Muscle layer of duodenum (tissue), 2 donors: ENCODE measurements around the gene ARHGAP45.

Source experiments
- H3K27ac ChIP-seq: one replicate; pipeline ENCODE4 v1.7.0; 2013; ENCODE audit warnings: mild to moderate bottlenecking, low read length
- H3K27me3 ChIP-seq: one replicate; pipeline ENCODE4 v1.7.0; 2013; ENCODE audit warnings: low read depth, mild to moderate bottlenecking, control low read depth, low read length
- H3K36me3 ChIP-seq, 2 donors: one replicate each; pipeline ENCODE4 v1.7.0; 2013; ENCODE audit warnings: low read length in 2 of 2, control low read depth in 1 of 2, mild to moderate bottlenecking in 1 of 2; ENCODE audit not compliant: insufficient read depth in 2 of 2, control insufficient read depth in 1 of 2
- H3K4me1 ChIP-seq, 2 donors: one replicate each; pipeline ENCODE4 v1.7.0; 2013; ENCODE audit warnings: low read length in 2 of 2, mild to moderate bottlenecking in 2 of 2, control low read depth in 1 of 2, moderate library complexity in 1 of 2; ENCODE audit not compliant: insufficient read depth in 2 of 2, control insufficient read depth in 1 of 2
- H3K4me3 ChIP-seq, 2 donors: one replicate each; pipeline ENCODE4 v1.7.0; 2013; ENCODE audit warnings: low read length in 2 of 2, low read depth in 1 of 2, mild to moderate bottlenecking in 1 of 2
- H3K9me3 ChIP-seq, 2 donors: one replicate each; pipeline ENCODE4 v1.7.0; 2013; ENCODE audit warnings: low read length in 2 of 2, control low read depth in 1 of 2, mild to moderate bottlenecking in 1 of 2; ENCODE audit not compliant: control insufficient read depth in 1 of 2
- donor health status: healthy.

The ARHGAP45 gene

DNA sequence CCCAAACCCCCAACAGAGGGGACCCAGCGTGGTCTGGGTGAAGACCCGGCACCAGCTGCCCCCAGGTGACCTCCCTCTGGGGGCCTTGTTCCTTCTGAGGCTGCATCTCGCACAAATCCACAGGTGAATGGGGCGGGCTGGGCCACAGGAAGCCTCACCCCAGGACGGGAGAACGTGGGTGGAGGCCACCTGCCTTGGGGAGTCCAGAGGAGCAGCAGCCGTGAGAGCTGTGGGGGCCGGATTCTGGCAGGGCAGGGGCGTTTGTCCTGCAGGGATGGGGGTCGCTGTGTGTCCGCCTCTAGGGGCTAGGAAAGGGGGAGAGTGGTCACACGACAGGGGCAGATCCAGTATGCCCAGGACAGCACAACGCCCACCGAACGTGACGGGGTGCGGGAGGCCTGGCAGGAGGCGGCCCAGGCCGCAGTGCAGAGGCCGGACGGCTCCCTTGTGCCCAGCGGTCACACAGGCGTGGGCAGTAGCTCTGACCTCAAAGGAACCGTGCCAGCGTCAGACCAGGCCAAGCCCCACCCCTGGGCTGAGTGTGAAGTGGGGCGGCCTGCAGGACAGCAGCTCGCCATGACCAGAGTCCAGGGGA, 21.5 kb downstream of the ARHGAP45 start:
- Histone ChIP-seq H3K4me3 (no peak overlapping the region), H3K27ac (no peak overlapping the region), H3K27me3 (no peaks in the 10 kb centered on the region), H3K9me3 (no peaks in the 10 kb centered on the region), H3K36me3 (peaks cover 5 to 48% of the 10 kb centered on the region in 2 donors), H3K4me1 (peaks cover 0 to 10% of the 10 kb centered on the region in 2 donors)

DNA sequence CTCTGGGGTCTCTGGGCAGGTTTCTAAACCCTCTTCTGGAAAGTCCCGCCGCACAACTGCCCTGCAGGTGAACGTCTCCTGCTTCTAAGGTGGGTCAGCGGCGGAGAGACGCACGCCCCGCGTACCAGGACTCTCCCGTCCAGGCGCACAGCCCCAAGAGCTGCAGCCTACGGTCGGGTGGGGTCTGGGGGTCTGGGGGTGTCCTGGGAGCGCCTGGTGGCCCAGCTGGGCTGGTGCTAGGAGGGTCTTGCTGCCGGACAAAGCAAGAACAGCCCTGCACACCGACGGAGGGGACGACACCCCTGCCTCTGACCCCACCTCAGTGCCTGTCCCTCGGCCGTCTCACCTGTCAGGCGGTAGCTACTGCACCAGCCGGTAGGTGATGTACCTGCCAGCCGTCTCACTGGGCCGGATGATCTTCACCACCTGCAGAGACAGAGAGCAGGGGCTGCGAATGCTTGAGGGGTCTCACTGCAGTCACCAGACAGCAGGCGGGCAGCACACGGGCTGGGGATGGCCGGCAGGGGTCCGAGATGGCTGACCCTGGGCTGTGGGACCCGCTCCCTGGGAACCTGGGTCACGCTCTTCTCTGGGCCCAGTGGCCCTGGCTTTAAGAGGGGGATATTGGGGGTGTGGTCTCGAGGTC, 22.3 kb downstream of the ARHGAP45 start:
- H3K36me3 ChIP-seq: peaks cover 5 to 53% of the 10 kb centered on the region in 2 donors
- H3K4me3 ChIP-seq: no peak overlapping the region
- H3K9me3 ChIP-seq: no peaks in the 10 kb centered on the region
- H3K4me1 ChIP-seq: peaks cover 0 to 17% of the 10 kb centered on the region in 2 donors
- H3K27me3 ChIP-seq: no peaks in the 10 kb centered on the region
- no peak overlapping the region for H3K27ac ChIP-seq

DNA sequence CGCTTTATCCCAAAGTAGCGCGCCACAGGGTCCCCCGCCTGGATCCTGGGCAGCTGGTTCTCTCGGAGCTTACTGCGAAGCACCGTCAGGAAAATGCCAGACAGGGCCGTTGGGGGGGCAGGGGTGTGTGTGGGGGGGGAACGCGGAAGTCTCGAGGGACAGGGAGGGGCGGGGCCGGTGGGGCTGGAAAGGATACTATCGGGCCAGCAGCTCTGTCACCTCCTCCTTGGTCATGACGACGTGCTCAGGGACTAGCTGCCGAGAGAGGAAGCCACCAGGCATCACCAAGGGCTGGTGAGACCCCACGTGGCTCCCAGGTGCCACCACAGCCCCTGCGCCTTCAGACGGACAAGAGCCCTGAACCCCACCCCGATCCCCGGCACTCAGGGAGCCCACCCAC, 22.9 kb downstream of the ARHGAP45 start:
- Histone ChIP-seq H3K27ac (no peak overlapping the region), H3K27me3 (no peaks in the 10 kb centered on the region), H3K36me3 (peaks cover 5 to 53% of the 10 kb centered on the region in 2 donors), H3K4me1 (peaks cover 0 to 21% of the 10 kb centered on the region in 2 donors), H3K4me3 (no peak overlapping the region), H3K9me3 (no peaks in the 10 kb centered on the region)

DNA sequence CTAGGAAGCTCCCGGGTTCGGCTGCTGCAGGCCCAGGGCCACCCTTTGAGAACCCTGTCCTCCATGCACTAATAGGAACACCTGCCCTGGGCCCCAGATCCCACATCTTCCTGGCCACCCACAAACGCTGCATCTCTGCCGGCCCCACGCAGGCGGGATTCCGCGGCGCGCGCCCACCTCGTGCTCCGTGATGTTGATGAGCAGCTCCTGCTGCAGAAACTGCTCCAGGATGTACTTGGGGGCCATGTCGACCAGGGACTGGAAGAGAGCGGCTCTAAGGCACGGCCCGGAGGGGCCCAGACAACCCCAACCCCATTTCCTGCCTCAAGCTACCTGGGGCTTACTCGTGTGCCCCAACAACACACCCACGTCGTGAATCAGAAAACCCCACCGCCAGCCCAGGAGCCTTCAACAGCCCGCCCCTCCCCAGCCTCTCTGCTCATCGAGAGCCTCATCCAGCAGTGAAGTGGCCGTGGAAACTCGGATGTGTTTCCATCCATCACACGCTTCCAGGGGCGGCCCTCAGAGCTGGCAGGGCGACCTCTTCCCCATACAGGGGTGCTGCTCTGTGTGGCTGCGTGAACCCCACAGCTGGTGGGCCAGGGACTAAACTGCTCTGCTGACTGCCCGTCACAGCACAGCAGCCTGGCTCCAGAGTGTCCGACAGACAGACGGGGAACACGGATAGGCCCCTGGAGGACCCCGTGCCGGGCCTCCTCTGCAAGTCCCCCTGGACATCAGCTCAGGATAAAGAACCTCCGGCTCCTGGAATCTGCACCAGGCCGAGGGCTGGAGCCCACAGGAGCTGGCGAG, 24.0 kb downstream of the ARHGAP45 start:
- Histone ChIP-seq H3K36me3 (peaks cover 5 to 51% of the 10 kb centered on the region in 2 donors), H3K4me3 (no peak overlapping the region), H3K27me3 (no peaks in the 10 kb centered on the region), H3K9me3 (no peaks in the 10 kb centered on the region), H3K27ac (no peak overlapping the region), H3K4me1 (peaks cover 0 to 27% of the 10 kb centered on the region in 2 donors)

DNA sequence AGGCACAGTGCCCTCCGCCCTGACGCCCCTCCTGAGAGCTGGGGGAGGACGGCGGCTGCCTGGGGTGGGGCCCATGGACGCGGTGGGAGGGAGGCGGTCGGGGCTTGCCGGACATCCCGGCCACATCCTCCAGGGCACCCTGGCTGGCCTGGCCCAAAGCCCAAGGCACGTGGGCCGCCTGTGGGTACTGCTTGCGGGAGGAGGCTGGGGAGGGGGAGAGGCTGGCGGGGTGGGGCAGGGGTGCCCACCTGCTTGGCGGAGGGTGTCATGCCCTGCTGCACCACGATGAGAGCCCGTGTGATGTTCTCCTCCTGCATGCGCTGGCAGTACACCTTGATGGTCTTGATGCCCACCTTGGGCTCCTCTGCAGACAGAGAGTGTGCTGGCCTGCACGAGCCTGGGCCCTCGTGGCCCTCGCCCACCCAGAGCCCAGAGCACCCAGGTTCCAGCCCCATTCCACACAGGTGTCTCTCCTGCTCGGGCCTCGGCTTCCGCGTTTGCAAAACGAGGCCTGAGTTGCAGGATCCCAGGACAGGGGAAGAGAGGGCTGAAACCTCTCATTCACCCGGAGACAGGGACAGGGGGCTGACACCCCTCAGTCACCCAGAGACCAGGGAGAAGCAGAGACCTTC, 24.7 kb downstream of the ARHGAP45 start:
- Histone ChIP-seq H3K36me3 (peaks cover 5 to 46% of the 10 kb centered on the region in 2 donors), H3K4me3 (no peak overlapping the region), H3K4me1 (peaks cover 0 to 28% of the 10 kb centered on the region in 2 donors), H3K27me3 (no peaks in the 10 kb centered on the region), H3K27ac (no peak overlapping the region), H3K9me3 (no peaks in the 10 kb centered on the region)

DNA sequence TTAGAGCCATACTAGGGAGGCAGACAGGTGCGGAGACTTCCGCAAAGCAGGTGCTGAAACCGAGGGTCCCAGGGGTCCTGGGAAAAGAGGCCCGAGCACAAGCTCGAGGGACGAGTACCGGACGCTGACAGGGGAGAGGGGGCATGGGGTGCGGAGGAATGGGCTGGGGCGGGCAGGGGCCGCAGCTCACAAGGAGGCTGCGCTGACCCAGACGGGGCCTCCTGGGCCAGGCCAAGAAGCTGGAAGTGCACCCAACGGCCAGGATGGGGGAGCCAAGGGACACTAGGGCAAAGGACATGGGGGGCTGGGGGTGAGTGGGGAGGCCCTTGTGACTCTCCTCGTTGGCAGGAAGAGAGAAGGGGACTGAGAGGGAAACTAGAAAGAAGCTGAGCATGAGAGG, 26.4 kb downstream of the ARHGAP45 start:
- no peak overlapping the region for H3K27ac ChIP-seq
- H3K9me3 ChIP-seq: no peaks in the 10 kb centered on the region
- H3K4me3 ChIP-seq: peak overlapping the region; percentile 84 to 91
- peaks cover 5 to 42% of the 10 kb centered on the region in 2 donors for H3K36me3 ChIP-seq
- peaks cover 0 to 28% of the 10 kb centered on the region in 2 donors for H3K4me1 ChIP-seq
- no peaks in the 10 kb centered on the region for H3K27me3 ChIP-seq

DNA sequence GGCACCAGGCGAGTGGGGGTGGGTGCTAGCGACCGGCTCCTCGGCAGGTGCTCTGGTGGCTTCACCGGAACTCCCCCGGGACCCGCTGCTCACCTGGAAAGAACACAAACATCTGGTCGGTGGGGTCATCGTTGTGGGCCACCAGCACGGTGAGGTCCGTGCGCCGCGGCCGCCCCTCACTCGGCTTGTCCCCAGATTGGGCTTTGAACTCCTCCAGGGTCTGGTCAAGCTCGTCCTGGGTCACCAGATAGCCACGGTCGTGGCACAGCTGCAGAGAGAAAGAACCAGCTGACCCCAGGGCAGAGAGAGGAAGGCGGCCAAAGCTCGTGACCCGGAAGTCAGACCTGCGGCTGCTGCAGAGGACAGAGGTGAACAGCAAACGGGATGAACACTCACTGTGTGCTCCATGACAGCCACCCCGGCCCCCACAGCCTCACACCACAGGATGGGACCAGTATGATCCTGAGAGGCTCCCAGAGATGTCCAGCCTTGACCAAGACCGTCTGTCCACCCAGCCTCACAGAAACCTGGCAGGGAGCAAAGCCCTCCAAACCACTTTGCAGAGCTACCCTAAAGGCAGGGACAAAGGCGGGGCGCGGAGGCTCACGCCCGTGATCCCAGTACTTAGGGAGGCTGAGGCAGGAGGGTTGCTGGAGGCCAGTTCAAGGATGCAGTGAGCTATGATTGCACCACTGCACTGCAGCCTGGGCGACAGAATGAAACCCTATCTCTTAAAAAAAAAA, 27.0 kb downstream of the ARHGAP45 start:
- peaks cover 5 to 36% of the 10 kb centered on the region in 2 donors for H3K36me3 ChIP-seq
- no peaks in the 10 kb centered on the region for H3K27me3 ChIP-seq
- H3K4me1 ChIP-seq: peaks cover 6 to 33% of the 10 kb centered on the region in 2 donors
- peak overlapping the region; percentile 84 to 91 for H3K4me3 ChIP-seq
- no peaks in the 10 kb centered on the region for H3K9me3 ChIP-seq
- no peak overlapping the region for H3K27ac ChIP-seq

DNA sequence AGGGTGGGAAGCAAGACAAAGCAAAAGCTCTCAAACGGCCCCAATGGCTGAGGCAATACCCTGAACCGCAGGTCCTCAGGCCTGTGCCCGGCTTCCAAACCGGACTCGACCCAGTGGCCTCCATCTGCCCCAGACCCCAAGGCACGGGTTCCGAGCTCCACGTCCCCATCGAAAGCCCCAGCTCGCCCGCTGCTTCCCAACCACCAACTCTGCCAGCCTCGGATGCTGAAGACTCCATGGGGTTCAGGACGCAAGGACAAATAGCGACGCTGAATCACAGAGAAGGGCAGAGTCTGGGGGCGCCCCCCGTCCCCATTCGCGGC, 27.6 kb downstream of the ARHGAP45 start:
- Histone ChIP-seq H3K4me1 (peaks cover 7 to 36% of the 10 kb centered on the region in 2 donors), H3K27me3 (no peaks in the 10 kb centered on the region), H3K4me3 (peak overlapping the region; percentile 84 to 91), H3K9me3 (no peaks in the 10 kb centered on the region), H3K36me3 (peaks cover 5 to 30% of the 10 kb centered on the region in 2 donors), H3K27ac (no peak overlapping the region)

DNA sequence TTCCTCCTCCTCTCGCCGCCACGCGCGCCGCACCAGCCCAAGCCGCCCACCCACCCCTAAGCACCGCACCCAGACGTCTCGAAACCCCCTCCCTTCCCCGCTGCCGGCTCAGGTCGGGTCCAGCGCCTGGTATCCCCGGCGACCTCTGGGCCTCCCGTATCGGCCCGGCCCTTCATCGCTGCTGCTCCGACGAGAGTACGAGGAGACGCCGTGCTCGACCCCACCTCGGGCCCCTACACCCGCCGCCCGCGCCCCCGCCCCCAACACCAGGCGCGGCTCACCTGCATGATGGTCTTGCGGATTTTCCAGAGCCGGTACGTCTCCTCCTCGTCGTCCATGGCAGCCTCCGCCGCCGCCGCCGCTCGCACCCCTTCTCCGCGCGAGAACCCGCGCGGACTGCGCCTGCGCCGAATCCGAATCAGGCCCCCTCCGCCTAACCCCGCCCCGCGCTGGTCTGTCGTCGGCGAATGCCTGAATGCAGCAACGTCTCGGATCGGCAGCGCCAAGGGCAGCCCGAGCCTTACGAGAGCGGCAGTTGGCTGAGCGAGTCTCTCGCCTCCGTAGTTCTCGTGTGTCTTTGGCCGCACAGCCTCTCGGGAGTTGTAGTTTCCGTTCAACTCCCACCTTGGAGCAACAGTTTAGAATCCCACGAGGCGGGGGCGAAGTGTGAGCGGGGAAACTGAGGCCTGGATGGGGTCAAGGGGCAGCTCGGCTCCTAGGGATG, 28.2 kb downstream of the ARHGAP45 start, which contains the start of gene POLR2E:
Gene POLR2E (minus strand): TSS at position 398 of the 724 bp plus-strand sequence. CDS start 60 bp downstream, at position 338.
- Histone ChIP-seq H3K36me3 (peaks cover 5 to 27% of the 10 kb centered on the region in 2 donors), H3K4me3 (peak within 1 kb of the TSS; percentile 84 to 91), H3K4me1 (peaks cover 7 to 37% of the 10 kb centered on the region in 2 donors), H3K27ac (no peak within 1 kb of the TSS), H3K9me3 (no peaks in the 10 kb centered on the region), H3K27me3 (no peaks in the 10 kb centered on the region)

DNA sequence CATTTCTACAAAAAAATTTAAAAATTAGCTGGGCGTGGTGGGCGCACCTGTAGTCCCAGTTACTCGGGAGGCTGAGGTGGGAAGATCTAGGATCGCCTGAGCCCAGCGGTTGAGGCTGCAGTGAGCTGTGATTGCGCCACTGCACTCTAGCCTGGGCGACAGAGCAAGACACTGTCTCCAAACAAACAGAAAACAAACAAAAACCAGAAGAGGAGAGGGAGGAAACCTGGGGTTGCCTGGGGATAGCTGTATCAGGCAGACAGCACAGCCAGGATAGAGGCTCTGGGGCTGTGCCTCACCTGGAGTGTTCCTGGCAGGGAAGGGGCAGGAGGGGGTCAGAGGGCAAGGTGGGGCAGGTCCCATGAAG, 30.8 kb downstream of the ARHGAP45 start:
- no peaks in the 10 kb centered on the region for H3K27me3 ChIP-seq
- peaks cover 12 to 42% of the 10 kb centered on the region in 2 donors for H3K4me1 ChIP-seq
- no peaks in the 10 kb centered on the region for H3K9me3 ChIP-seq
- H3K27ac ChIP-seq: no peak overlapping the region
- H3K36me3 ChIP-seq: peaks cover 0 to 12% of the 10 kb centered on the region in 2 donors
- no peak overlapping the region for H3K4me3 ChIP-seq
